Chondrocyte (in vitro differentiated cells): ENCODE results near the gene STK38L. TPM values are rescaled to one million over a fixed set of nuclear protein-coding genes. Genes with fewer than 3 reads are reported as not detected.

Experiments used
- DNase-seq: peaks from one replicate; pipeline ENCODE4 v3.0.0; 2021; ENCODE audit warnings: mixed read lengths, low spot score
- H3K27ac Mint-ChIP-seq: one replicate; pipeline ENCODE4 v1.8.0; 2021; ENCODE audit warnings: mild to moderate bottlenecking, moderate library complexity, mixed read lengths; ENCODE audit not compliant: unreplicated experiment
- H3K27me3 Mint-ChIP-seq: 2 replicates; pipeline ENCODE4 v1.8.0; 2021; ENCODE audit warnings: low read depth, mixed read lengths
- H3K36me3 Mint-ChIP-seq: 2 replicates; pipeline ENCODE4 v1.8.0; 2021; ENCODE audit warnings: low read depth, mixed read lengths
- H3K4me1 Mint-ChIP-seq: 2 replicates; pipeline ENCODE4 v1.8.0; 2021; ENCODE audit warnings: low read depth, mild to moderate bottlenecking, mixed read lengths
- H3K4me3 Mint-ChIP-seq: one replicate; pipeline ENCODE4 v1.8.0; 2021; ENCODE audit warnings: mild to moderate bottlenecking, moderate library complexity, mixed read lengths; ENCODE audit not compliant: unreplicated experiment
- H3K9me3 Mint-ChIP-seq: 2 replicates; pipeline ENCODE4 v1.8.0; 2021; ENCODE audit warnings: low read depth, mixed read lengths
- CTCF ChIP-seq: fragments of 200-600 bp; sonication (generic); IDR thresholded peaks from 2 replicates; pipeline ENCODE4 v1.5.0; 2021; ENCODE audit warnings: antibody characterized with exemption, mild to moderate bottlenecking, moderate library complexity
- total RNA-seq: library from RNA; stranded (reverse); gene quantifications from 3 replicates; pipeline ENCODE4 v1.2.1, GENCODE V29; 2021

Gene STK38L
- total RNA-seq, 1 donor from 2014 or later: 219 TPM

- H3K27ac Mint-ChIP-seq: no peak overlapping the region
- H3K36me3 Mint-ChIP-seq: no peaks in the 10 kb centered on the region
- H3K9me3 Mint-ChIP-seq: no peaks in the 10 kb centered on the region
- no peak for DNase-seq
- no peak overlapping the region for H3K4me3 Mint-ChIP-seq
- no peaks in the 10 kb centered on the region for H3K27me3 Mint-ChIP-seq
- peaks cover 28% of the 10 kb centered on the region for H3K4me1 Mint-ChIP-seq
- TF ChIP-seq CTCF: no peak
Observed at GRCh38 chr12:27335364-27336281, 91.5 kb downstream of the STK38L start.

- DNase-seq: no peak
- Mint-ChIP-seq H3K27ac (no peak overlapping the region), H3K27me3 (no peaks in the 10 kb centered on the region), H3K4me3 (no peak overlapping the region), H3K4me1 (peaks cover 22% of the 10 kb centered on the region), H3K36me3 (no peaks in the 10 kb centered on the region), H3K9me3 (no peaks in the 10 kb centered on the region)
- no peak for TF ChIP-seq CTCF
Observed at GRCh38 chr12:27336282-27336653, 92.2 kb downstream of the STK38L start.

GRCh38 chr12:27337376-27337775, 93.3 kb downstream of the STK38L start:
- no peak for TF ChIP-seq CTCF
- H3K27ac Mint-ChIP-seq: no peak overlapping the region

GRCh38 chr12:27338473-27338872, 94.4 kb downstream of the STK38L start:
- Mint-ChIP-seq H3K4me1 (peaks cover 12% of the 10 kb centered on the region), H3K36me3 (no peaks in the 10 kb centered on the region), H3K27me3 (no peaks in the 10 kb centered on the region), H3K27ac (no peak overlapping the region), H3K4me3 (no peak overlapping the region), H3K9me3 (no peaks in the 10 kb centered on the region)
- no peak for TF ChIP-seq CTCF
- no peak for DNase-seq

More at GRCh38 chr12:27337376-27337775, 93.3 kb downstream of the STK38L start:
- no peak for DNase-seq
- H3K36me3 Mint-ChIP-seq: no peaks in the 10 kb centered on the region
- H3K27me3 Mint-ChIP-seq: no peaks in the 10 kb centered on the region
- peaks cover 11% of the 10 kb centered on the region for H3K4me1 Mint-ChIP-seq
- H3K9me3 Mint-ChIP-seq: no peaks in the 10 kb centered on the region
- H3K4me3 Mint-ChIP-seq: no peak overlapping the region

GRCh38 chr12:27340971-27341370, 96.9 kb downstream of the STK38L start:
- H3K27me3 Mint-ChIP-seq: no peaks in the 10 kb centered on the region
- H3K4me3 Mint-ChIP-seq: no peak overlapping the region
- H3K9me3 Mint-ChIP-seq: no peaks in the 10 kb centered on the region
- H3K27ac Mint-ChIP-seq: no peak overlapping the region
- no peak for TF ChIP-seq CTCF
- no peaks in the 10 kb centered on the region for H3K36me3 Mint-ChIP-seq
- H3K4me1 Mint-ChIP-seq: peaks cover 19% of the 10 kb centered on the region
- no peak for DNase-seq
